GM19324 (cell line): ENCODE data around the gene PROB1.
"Not testable (repeated sequence)": the region's sequence is repeated elsewhere in the genome, so short reads cannot be mapped to it uniquely, and the experiment has no call there.

Experiments
- ATAC-seq: cut with Tn5 transposase; IDR thresholded peaks from one replicate; pipeline ENCODE4 v1.9.1; 2021; ENCODE audit warnings: mild to moderate bottlenecking, moderate library complexity; ENCODE audit not compliant: unreplicated experiment, low FRiP score

The PROB1 gene

GRCh38 chr5:139413963-139414362 lies 19.1 kb upstream of the PROB1 start:
- ATAC-seq: no peak

GRCh38 chr5:139413153-139413552 lies 18.2 kb upstream of the PROB1 start:
- ATAC-seq: no peak

GRCh38 chr5:139410993-139411828 lies 16.3 kb upstream of the PROB1 start:
- ATAC-seq: no peak

- no peak for ATAC-seq
Observed at GRCh38 chr5:139410121-139410992, 15.5 kb upstream of the PROB1 start.

- not testable (repeated sequence) for ATAC-seq
Observed at GRCh38 chr5:139409116-139409515, 14.2 kb upstream of the PROB1 start.

- no peak for ATAC-seq
Observed at GRCh38 chr5:139408191-139408590, 13.3 kb upstream of the PROB1 start.

- no peak for ATAC-seq
Observed at GRCh38 chr5:139407517-139407916, 12.6 kb upstream of the PROB1 start.

- ATAC-seq: no peak
Observed at GRCh38 chr5:139406963-139407362, 12.1 kb upstream of the PROB1 start.

GRCh38 chr5:139404484-139404840 lies 9.6 kb upstream of the PROB1 start:
- no peak for ATAC-seq

- peak; percentile 87 for ATAC-seq
Observed at GRCh38 chr5:139403787-139404483, 9.0 kb upstream of the PROB1 start, which contains the start of gene SPATA24. SPATA24 (minus strand) TSS chr5:139404089; CDS start chr5:139404060, 29 bp downstream.

- peak; percentile 8 for ATAC-seq
Observed at GRCh38 chr5:139403418-139403786, 8.5 kb upstream of the PROB1 start.

GRCh38 chr5:139402561-139403158 lies 7.8 kb upstream of the PROB1 start:
- no peak for ATAC-seq

- ATAC-seq: no peak
Observed at GRCh38 chr5:139401546-139401945, 6.6 kb upstream of the PROB1 start.

- ATAC-seq: no peak
Observed at GRCh38 chr5:139399501-139400121, 4.7 kb upstream of the PROB1 start.

GRCh38 chr5:139397921-139398320 lies 3.0 kb upstream of the PROB1 start:
- ATAC-seq: no peak

GRCh38 chr5:139396691-139397090 lies 1.8 kb upstream of the PROB1 start:
- ATAC-seq: no peak

GRCh38 chr5:139395844-139396640 lies 1.1 kb upstream of the PROB1 start:
- ATAC-seq: no peak

GRCh38 chr5:139394123-139394653 lies 716 bp downstream of the PROB1 start:
- no peak for ATAC-seq

GRCh38 chr5:139393497-139394122 lies 1.3 kb downstream of the PROB1 start:
- ATAC-seq: no peak
